GM12891 (cell line): ENCODE results near the gene SDK1.

Source experiments
- POLR2A ChIP-seq: IDR thresholded peaks from 2 replicates; pipeline ENCODE4 v1.6.1; 2011; ENCODE audit warnings: low read depth, low read length, control low read depth
- POLR2AphosphoS5 ChIP-seq: IDR thresholded peaks from 2 replicates; pipeline ENCODE4 v1.6.1; 2011; ENCODE audit warnings: low read depth, low read length, control low read depth
- TAF1 ChIP-seq: IDR thresholded peaks from 2 replicates; pipeline ENCODE4 v1.6.1; 2011; ENCODE audit warnings: low read depth, low read length, control low read depth

GRCh38 chr7:3285652-3286051 lies 15.4 kb upstream of the SDK1 start:
- no peak for TF ChIP-seq POLR2A
- TF ChIP-seq POLR2AphosphoS5 = no peak
- TF ChIP-seq TAF1 = no peak
